Upper lobe of left lung (tissue), 6 donors: ENCODE results near the gene BTF3L4. TPM values are rescaled to one million over a fixed set of nuclear protein-coding genes. Genes with fewer than 3 reads are reported as not detected.

Experiments used
- ATAC-seq, 2 donors: fragments of 200-7000 bp; cut with Tn5 transposase; one replicate each; pipeline ENCODE4 v1.9.1; 2022; ENCODE audit warnings: mild to moderate bottlenecking in 2 of 2, moderate library complexity in 2 of 2; ENCODE audit not compliant: low FRiP score in 2 of 2
- DNase-seq, 2 donors: peaks; one replicate each; pipeline ENCODE4 v3.0.0-alpha.2; 2019 to 2020
- H3K27ac ChIP-seq, 4 donors: fragments of 200-600 bp; sonication (generic); one replicate each; pipeline ENCODE4 v1.5.1; 2016 to 2019
- H3K27me3 ChIP-seq, 4 donors: fragments of 200-600 bp; sonication (generic); one replicate each; pipeline ENCODE4 v1.5.1; 2017 to 2019
- H3K36me3 ChIP-seq, 4 donors: fragments of 200-600 bp; sonication (generic); one replicate each; pipeline ENCODE4 v1.5.1; 2016 to 2019
- H3K4me1 ChIP-seq, 4 donors: fragments of 200-600 bp; sonication (generic); one replicate each; pipeline ENCODE4 v1.5.1; 2018 to 2019
- H3K4me3 ChIP-seq, 4 donors: fragments of 200-600 bp; sonication (generic); one replicate each; pipeline ENCODE4 v1.5.1; 2017 to 2019; ENCODE audit warnings: mild to moderate bottlenecking in 2 of 4, moderate library complexity in 1 of 4
- H3K9me3 ChIP-seq, 4 donors: fragments of 200-600 bp; sonication (generic); one replicate each; pipeline ENCODE4 v1.5.1; 2018 to 2019
- EP300 ChIP-seq, 4 donors: sonication (generic); formaldehyde crosslinking; IDR thresholded peaks; one replicate each; pipeline ENCODE4 v1.5.1; 2017; ENCODE audit warnings: antibody characterized with exemption in 4 of 4, control low read depth in 2 of 4
- POLR2A ChIP-seq, 4 donors: fragments of 450-650 bp; IDR thresholded peaks; one replicate each; pipeline ENCODE4 v1.5.1; 2016 to 2017; ENCODE audit warnings: antibody characterized with exemption in 4 of 4, mild to moderate bottlenecking in 2 of 4
- POLR2AphosphoS5 ChIP-seq, 2 donors: sonication (generic); formaldehyde crosslinking; IDR thresholded peaks; one replicate each; pipeline ENCODE4 v1.5.1; 2017; ENCODE audit warnings: antibody characterized with exemption in 2 of 2
- WGBS, 2 donors: methylation state at CpG; one replicate each; pipeline ENCODE4 v1.1.5; 2017 to 2018; 5-methylcytosine and 5-hydroxymethylcytosine counted together
- total RNA-seq, 6 donors: library from RNA; depleted of rRNA in 4 of 6; stranded (reverse); fragments of >200 nt in 4 of 6; gene quantifications; one replicate each; pipeline versions ENCODE4 v1.1.0 to v1.2.1, GENCODE V29; 2016 to 2021
- TF ChIP-seq, protein P1 (sequence below), 6 experiments: fragments of 450-650 bp in 4 of 6; fragments of 200-600 bp in 2 of 6; sonication (generic) in 2 of 6; IDR thresholded peaks; one replicate each; pipeline ENCODE4 v1.5.1; 2016 to 2019; ENCODE audit warnings: antibody characterized with exemption in 6 of 6
- donor health status: DM: no; HTN: no; CAD: no; lungs with moderate emphysema.
- donor health status: DM: no; HTN: yes; CAD: no; lungs with severe emphysema.

The BTF3L4 gene
- total RNA-seq, 6 donors from 2014 or later, result 6.0 to 48.0 (median 34.4) TPM

GRCh38 chr1:52055066-52055865 lies 829 bp upstream of the BTF3L4 start, which contains the start of gene TXNDC12:
Gene TXNDC12, minus strand, starts transcription at chr1:52055191. Its CDS starts 95 bp downstream, at chr1:52055096.
- peak within 1 kb of the TSS; percentile 73 to 90 (median 82) for H3K4me3 ChIP-seq
- no peaks in the 10 kb centered on the region for H3K9me3 ChIP-seq
- H3K27me3 ChIP-seq, result no peaks in the 10 kb centered on the region
- ATAC-seq (peak; percentile 93 to 95), DNase-seq (peak; percentile 89 to 91)
- H3K36me3 ChIP-seq, result peaks cover 0 to 17% (median 4%) of the 10 kb centered on the region in 4 donors
- TF ChIP-seq, protein P1, sequence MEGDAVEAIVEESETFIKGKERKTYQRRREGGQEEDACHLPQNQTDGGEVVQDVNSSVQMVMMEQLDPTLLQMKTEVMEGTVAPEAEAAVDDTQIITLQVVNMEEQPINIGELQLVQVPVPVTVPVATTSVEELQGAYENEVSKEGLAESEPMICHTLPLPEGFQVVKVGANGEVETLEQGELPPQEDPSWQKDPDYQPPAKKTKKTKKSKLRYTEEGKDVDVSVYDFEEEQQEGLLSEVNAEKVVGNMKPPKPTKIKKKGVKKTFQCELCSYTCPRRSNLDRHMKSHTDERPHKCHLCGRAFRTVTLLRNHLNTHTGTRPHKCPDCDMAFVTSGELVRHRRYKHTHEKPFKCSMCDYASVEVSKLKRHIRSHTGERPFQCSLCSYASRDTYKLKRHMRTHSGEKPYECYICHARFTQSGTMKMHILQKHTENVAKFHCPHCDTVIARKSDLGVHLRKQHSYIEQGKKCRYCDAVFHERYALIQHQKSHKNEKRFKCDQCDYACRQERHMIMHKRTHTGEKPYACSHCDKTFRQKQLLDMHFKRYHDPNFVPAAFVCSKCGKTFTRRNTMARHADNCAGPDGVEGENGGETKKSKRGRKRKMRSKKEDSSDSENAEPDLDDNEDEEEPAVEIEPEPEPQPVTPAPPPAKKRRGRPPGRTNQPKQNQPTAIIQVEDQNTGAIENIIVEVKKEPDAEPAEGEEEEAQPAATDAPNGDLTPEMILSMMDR (IDR thresholded peaks at IDR 0.05), result no peak
- TF ChIP-seq POLR2A (IDR thresholded peaks at IDR 0.05), result peak in 2 of 4 donors; percentile 82 to 89
- peak; percentile 35 to 87 for TF ChIP-seq POLR2AphosphoS5 (IDR thresholded peaks at IDR 0.05)
- no peak for TF ChIP-seq EP300 (IDR thresholded peaks at IDR 0.05)
- peak within 1 kb of the TSS; percentile 92 to 95 (median 94) for H3K27ac ChIP-seq
- peaks cover 28 to 49% (median 35%) of the 10 kb centered on the region in 4 donors for H3K4me1 ChIP-seq
- 0 to 1% methylated on average over 32 to 45 of the region's 45 CpGs for WGBS, 2 donors

DNA sequence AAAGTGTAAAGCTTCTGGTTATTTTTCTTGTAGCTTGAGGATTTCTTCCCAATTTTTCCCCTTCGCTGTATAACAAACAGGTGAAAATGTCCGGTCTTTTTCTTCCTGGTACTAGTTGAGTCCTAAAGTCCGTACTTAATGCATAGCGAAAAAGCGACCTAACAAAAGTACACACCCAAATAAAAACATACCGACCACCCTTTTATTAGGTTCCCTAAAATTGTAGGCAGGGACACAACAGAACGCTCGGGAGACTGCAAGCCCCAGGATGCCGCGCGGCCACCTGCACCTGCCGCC lies 281 bp upstream of the BTF3L4 start:
- peaks cover 28 to 49% (median 35%) of the 10 kb centered on the region in 4 donors for H3K4me1 ChIP-seq
- TF ChIP-seq, protein P1 (IDR thresholded peaks at IDR 0.05), result no peak
- no peak for TF ChIP-seq POLR2AphosphoS5 (IDR thresholded peaks at IDR 0.05)
- no peak for TF ChIP-seq POLR2A (IDR thresholded peaks at IDR 0.05)
- no peak for TF ChIP-seq EP300 (IDR thresholded peaks at IDR 0.05)
- no peaks in the 10 kb centered on the region for H3K9me3 ChIP-seq
- H3K27ac ChIP-seq, result peak overlapping the region; percentile 92 to 95 (median 94)
- WGBS, 2 donors, result 0% methylated on average over 11 to 12 of the region's 12 CpGs
- no peak for DNase-seq
- no peaks in the 10 kb centered on the region for H3K27me3 ChIP-seq
- H3K4me3 ChIP-seq, result peak overlapping the region; percentile 73 to 90 (median 82)
- no peak for ATAC-seq
- peaks cover 4 to 22% (median 10%) of the 10 kb centered on the region in 4 donors for H3K36me3 ChIP-seq

- TF ChIP-seq EP300 (IDR thresholded peaks at IDR 0.05), result no peak
- no peak for TF ChIP-seq POLR2AphosphoS5 (IDR thresholded peaks at IDR 0.05)
- TF ChIP-seq POLR2A (IDR thresholded peaks at IDR 0.05), result no peak
- TF ChIP-seq, protein P1 (IDR thresholded peaks at IDR 0.05), result no peak
- 1 to 3% methylated on average over 4 of the region's 4 CpGs for WGBS, 2 donors
- peaks cover 9 to 19% (median 15%) of the 10 kb centered on the region in 4 donors for H3K36me3 ChIP-seq
- H3K9me3 ChIP-seq, result no peaks in the 10 kb centered on the region
- no peaks in the 10 kb centered on the region for H3K27me3 ChIP-seq
- DNase-seq, result no peak
- peak overlapping the region; percentile 92 to 95 (median 94) for H3K27ac ChIP-seq
- peak overlapping the region; percentile 73 to 83 (median 81) for H3K4me3 ChIP-seq
- peaks cover 28 to 49% (median 35%) of the 10 kb centered on the region in 4 donors for H3K4me1 ChIP-seq
- ATAC-seq, result no peak
Observed at GRCh38 chr1:52056937-52057231, 789 bp downstream of the BTF3L4 start.

DNA sequence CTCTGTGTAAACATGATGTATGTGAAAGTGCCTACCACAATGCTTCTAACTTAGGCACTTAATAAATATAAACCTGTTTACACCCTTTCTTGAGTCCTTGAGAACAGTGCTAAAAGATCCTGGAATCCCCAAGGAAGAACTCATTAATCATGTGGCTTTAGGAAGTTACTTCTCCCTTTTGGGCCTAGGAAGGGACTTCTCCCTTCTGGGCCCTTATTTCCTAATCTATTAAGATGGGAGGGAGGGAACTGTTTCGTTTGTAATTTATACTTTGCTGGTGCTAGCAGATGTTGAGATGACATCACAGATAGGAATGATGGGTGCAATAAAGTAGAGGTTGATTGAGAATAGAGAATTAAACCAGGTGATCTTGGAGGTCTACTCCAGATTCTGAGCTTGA lies 1.2 kb downstream of the BTF3L4 start:
- WGBS, 2 donors, result 13 to 16% methylated on average over 1 of the region's 1 CpG
- peaks cover 28 to 49% (median 35%) of the 10 kb centered on the region in 4 donors for H3K4me1 ChIP-seq
- DNase-seq, result no peak

More for the DNA sequence above, 1.2 kb downstream of the BTF3L4 start:
- TF ChIP-seq POLR2AphosphoS5 (IDR thresholded peaks at IDR 0.05) (no peak), POLR2A (IDR thresholded peaks at IDR 0.05) (no peak), EP300 (IDR thresholded peaks at IDR 0.05) (no peak)
- TF ChIP-seq, protein P1 (IDR thresholded peaks at IDR 0.05), result no peak
- Histone ChIP-seq H3K36me3 (peaks cover 9 to 18% (median 15%) of the 10 kb centered on the region in 4 donors), H3K27me3 (no peaks in the 10 kb centered on the region), H3K9me3 (no peaks in the 10 kb centered on the region), H3K27ac (peak overlapping the region; percentile 92 to 95 (median 94)), H3K4me3 (peak overlapping the region; percentile 73 to 83 (median 81))
- no peak for ATAC-seq
